GM19238 (cell line): ENCODE results near the gene CROCC2.

ENCODE experiments used
- DNase-seq: peaks from one replicate; pipeline ENCODE4 v3.0.0; 2011; ENCODE audit warnings: low spot score; ENCODE audit not compliant: insufficient read length

CROCC2 gene

DNA sequence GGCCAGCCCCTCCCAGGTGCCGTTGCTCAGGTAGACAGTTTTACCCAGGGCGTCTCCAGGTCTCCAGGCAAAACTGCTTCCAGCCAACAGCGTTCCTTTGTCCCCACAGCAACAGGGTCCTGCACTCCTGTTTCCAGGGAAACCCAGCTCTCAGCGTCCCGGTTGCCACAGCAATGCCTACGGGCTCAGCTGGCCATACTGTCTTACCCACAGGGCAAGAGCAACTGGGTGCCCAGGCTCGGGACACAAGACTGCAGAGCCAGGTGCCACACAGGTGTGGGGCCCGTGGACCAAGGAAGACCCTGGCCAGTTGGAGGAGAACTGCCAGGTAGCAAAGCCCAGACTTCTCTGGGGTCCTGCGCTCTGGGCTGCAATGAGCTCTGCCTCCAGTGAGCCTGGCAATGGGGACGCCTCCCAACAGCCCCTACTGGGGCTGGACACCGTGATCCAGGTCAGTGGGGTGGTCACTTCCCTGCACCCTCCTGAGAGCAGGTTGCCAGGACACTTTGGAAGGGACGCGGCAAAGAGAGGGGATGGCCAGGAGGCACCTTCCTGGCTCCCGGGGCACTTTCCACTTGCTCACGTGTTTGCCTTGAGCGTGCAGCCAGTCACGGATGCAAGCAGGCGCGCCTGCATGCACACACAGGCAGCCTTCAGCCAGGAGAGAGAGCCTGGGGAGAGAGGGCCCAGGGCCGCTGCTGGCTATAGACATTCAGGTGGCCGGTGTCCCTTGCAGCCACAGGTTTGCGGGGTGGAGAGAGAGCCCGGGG, at the start of gene CROCC2:
Gene CROCC2, plus strand, starts transcription at position 196 of the 770 bp plus-strand sequence. Its CDS starts 178 bp downstream, at position 374.
- no peak for DNase-seq

DNA sequence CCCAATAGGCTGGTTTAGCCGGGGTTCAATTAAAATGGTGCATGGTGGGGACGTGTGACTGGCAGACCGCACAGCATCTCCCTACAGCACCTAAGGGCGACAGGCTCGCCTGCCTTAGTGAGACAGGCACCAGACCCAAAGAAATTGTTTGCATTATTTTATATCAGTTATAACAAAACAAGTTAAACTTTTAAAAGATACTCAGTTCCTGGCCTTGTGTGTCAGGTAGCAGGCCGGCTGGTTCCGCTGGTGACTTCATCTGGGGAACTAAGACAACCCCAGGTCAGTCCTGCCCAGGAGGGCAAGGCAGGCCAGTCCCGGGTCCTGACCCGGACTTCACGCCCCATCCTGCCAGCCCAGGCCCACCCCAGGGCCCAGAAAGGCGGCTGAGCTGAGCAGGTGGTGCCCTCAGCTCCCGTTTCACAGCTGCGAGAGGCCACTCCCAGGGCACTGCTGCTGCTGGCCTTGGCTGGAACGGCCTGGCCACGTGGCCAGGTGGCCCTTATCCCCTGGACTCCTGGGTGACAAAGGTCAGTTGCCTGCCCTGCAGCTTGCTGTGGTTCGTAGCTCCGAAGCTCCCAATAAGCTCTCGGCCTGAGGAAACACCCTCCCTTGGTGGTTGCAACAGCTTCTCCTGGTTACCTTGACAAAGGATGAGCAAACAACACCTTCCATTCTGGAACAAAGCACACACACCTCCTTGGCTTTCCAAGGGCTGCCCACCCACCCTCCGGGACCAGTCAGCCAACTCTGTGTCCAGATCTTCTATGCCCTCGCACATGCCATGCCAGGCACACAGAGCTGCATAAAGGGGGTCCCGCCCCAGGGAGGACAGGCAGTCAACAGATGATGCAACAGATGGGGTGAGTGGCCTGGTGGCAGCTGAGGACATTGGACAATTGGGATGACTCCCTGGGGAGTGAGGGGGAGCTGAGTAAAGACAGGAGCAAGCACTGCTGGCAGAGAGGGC, 48.8 kb upstream of the CROCC2 start:
- no peak for DNase-seq

DNA sequence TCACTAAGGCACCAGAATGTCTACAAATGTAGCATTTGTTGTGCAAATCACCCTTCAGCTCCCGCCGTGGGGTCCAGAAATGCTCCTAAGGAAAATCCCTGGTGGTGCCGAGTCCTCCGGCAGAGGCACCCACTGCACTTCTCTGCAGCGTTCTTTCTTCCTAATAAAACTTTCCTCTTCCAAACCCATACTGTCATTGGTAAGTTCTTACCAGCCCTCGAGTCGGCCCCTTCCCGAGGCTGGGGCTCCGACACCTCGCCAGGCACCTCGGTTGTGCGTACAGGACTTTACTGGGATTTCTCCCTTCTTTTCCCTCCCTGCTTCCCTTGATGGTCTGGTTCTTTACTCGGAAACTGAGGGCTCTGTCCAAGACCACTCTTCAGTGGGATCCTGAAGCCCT, 47.8 kb upstream of the CROCC2 start:
- DNase-seq, result no peak

DNA sequence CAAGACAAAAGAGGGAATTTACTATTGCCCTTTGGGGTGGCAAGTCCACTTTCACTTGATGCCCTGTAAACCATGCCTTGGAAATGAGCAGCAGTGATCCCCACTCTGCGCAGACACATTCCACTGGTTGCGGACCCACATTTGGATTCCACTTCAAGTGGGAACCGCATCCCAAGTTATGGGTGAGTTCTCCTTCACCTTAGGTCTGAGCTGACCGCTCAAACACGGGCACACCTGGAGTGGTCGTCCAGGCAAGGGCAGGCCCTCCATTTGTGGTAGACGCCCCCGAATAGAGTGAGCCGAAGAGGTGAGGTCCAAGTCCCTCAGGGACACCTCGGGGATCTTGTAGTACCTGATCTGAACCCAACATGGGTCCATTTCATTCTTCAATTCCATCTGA, 47.3 kb upstream of the CROCC2 start:
- DNase-seq, result no peak

DNA sequence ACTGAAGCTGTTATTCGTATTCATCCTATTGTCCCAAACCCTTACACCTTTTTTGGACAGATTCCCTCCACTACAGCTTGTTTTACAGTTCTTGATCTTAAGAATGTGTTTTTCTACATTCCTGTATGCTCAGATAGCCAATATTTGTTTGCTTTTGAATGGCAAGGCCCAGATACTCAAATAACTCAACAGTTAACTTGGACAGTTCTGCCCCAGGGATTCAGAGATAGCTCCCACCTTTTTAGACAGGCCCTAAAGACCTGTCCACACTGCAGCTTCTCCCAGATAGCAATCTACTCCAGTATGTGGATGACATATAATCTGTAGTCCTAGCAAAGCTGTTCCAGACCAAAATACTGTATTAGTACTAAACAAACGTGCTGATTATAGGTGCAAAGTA, 44.6 kb upstream of the CROCC2 start:
- no peak for DNase-seq

DNA sequence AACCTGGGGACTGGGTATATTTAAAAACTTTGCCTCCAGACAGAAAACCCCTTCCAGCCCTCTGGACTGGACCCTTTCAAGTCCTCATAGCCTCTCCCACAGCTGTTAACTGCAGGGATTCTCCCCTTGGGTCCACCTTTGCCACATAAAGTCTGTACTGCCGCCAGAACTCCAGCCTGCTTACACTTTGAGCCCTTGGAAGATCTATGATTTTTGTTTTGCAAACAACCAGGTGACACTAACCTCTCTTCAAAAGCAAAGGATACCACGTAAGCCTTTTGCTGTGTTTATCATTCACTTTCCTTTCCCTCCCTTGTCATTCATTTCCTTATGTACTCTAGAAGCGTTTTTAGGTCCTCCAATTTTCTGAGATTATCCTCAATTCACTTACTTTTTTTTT, 41.7 kb upstream of the CROCC2 start:
- DNase-seq, result no peak

DNA sequence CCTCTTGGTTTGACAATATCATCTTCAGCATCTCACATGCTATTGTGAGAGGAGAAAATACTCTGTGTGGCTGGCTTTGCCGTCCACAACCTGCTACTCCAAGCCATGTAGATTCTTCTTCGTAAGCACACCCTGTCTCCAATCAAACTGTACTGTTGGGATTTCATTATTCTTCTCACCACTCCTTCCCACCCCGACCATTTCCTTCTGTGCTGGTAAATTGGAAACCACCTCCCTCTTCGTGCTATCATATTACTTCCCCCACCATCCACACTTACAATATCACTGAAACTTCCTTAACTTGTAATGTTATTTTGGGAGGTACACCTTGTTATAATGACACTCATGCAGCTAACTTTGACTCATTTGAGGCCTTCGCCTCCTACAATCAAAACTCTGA, 40.7 kb upstream of the CROCC2 start:
- DNase-seq, result no peak

DNA sequence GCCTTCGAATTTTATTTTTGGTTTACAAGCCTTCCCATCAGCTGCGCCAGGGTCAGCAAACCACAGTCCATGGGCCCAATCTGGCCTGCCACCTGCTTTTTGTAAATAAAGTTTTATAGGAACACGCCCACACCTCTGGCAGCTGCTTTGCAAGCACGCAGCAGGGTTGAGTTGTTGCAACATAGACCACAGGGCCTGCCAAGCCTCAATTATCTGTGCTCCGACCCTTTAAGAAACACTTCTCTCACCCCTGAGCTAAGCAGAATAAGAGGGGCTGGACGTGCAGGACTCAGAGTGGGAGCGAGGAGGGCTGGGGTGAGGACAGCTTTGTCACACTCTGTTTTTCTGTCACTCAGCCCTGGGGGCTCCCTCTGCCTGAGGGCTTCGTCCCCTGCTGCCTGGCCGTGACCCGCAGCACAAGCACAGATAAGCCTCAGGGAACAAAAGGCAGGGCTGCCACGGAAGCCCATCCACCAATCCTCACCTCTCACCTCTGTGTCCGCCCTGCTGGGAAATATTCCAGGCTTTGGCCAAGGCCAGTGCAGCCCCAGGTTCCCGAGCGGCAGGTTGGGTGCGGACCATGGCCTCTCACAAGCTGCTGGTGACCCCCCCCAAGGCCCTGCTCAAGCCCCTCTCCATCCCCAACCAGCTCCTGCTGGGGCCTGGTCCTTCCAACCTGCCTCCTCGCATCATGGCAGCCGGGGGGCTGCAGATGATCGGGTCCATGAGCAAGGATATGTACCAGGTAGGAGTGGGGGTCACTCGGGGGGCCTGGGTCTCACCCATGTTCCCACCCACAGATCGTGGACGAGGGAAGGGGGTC, 37.6 kb upstream of the CROCC2 start, which contains the start of gene AGXT:
Gene AGXT, plus strand, starts transcription at position 539 of the 823 bp plus-strand sequence. Its CDS starts 42 bp downstream, at position 581.
- no peak for DNase-seq

DNA sequence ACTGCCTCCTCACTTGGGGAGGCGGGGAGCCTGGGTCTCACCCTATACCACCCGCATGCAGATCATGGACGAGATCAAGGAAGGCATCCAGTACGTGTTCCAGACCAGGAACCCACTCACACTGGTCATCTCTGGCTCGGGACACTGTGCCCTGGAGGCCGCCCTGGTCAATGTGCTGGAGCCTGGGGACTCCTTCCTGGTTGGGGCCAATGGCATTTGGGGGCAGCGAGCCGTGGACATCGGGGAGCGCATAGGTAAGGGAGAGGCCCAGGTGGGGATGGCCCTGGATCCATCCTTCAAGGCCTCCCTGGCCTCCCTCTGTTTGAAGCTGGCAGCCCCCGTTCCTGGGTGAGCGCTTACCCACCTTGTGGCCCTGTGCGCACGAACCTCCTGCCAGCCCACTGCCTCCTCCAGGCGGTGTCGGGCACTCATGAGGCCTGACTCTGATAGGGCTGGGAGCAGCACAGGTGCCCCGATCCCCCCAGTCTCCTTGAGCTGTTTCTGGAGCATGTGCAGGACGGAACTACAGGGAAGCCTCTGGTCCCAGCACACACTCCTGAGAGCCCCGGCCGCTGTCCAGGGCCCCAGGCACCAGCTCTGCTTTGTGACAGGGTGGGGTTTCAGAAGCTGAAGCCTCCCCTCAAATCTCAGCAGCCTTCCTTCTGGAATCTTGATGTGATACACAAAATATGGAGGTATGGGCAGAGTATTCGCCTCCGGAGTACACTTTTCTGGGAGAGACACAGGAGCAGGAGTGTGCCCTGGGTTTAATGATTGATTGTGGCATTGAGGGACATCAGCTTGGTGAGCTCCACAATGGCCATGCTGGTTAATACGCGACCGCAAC, 36.8 kb upstream of the CROCC2 start:
- no peak for DNase-seq

DNA sequence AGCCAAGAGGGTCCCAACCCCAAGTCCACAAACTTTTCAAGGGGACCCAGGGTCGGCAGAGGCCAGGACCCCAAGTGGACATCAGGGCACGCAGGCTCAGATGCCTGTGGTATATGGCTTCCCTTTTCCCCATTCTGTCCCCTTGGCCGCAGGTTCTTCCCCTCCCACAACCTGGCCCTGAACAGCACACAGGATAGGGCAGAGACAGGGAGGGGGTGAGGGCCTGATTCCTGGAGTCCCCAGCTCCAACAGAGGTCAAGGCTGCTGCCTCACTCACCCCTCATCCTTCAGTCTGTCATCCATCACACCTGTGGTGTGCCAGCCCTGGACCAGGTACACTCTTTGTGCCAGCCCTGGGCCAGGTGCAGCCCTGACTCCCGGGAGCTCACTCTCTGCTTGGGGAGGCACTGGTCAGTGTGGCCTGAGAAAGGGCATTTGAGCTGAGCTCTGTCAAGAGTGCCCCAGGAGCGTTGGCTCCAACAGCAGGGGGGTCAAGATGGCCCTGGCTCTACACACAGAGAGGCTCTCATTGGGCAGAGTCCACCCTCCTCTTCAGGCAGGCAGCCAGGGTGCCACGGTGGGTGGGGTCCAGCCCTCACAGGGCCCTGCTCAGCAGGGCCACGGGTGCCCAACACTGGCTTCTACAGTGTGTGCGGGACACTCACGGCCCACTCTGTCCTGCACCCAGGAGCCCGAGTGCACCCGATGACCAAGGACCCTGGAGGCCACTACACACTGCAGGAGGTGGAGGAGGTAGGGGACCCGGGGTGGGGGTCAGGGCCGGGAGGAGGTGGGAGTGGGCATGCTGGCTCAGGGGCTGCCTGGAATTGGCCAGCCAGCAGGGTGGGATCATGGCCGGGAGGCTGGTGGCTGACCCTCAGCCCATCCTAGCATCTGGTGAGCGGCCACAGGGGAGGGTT, 35.9 kb upstream of the CROCC2 start:
- DNase-seq, result no peak

DNA sequence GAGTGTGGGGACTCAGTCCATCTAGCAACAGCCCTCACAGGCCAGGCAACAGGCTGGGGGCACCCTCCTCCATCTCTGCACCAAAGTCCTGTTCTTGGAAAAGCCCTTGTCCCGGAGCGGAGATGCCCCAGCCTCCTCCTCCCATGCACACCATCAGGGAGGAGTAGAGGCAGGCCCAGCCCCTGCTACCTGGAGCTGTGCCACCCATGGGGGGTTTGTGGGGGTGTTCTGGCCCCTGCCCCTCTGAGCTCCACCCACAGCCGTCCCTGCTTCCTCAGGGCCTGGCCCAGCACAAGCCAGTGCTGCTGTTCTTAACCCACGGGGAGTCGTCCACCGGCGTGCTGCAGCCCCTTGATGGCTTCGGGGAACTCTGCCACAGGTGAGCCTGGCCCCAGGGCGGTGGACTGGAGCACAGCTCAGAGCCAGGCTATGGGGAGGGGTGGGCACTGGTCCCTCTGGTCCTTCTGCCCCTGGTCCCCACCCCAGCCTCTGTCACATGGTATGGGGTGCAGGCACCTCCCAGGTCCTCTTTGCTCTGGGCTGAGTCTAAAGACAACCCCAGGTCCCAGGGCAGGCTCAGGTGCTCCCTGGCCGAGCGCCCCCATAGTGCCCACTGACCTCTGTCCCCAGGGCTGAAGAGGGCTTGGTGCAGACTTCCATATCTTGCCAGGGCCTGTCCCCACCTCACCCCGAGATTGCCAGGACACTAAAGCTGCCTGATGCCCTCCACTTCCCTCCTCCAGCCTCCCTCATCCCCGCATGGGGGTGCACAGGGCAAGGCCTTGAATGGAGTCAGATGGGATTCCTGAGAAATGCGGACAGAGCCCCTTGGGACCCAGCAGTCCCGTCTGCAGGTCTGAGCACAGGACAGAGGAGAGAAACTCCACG, 34.8 kb upstream of the CROCC2 start:
- no peak for DNase-seq

DNA sequence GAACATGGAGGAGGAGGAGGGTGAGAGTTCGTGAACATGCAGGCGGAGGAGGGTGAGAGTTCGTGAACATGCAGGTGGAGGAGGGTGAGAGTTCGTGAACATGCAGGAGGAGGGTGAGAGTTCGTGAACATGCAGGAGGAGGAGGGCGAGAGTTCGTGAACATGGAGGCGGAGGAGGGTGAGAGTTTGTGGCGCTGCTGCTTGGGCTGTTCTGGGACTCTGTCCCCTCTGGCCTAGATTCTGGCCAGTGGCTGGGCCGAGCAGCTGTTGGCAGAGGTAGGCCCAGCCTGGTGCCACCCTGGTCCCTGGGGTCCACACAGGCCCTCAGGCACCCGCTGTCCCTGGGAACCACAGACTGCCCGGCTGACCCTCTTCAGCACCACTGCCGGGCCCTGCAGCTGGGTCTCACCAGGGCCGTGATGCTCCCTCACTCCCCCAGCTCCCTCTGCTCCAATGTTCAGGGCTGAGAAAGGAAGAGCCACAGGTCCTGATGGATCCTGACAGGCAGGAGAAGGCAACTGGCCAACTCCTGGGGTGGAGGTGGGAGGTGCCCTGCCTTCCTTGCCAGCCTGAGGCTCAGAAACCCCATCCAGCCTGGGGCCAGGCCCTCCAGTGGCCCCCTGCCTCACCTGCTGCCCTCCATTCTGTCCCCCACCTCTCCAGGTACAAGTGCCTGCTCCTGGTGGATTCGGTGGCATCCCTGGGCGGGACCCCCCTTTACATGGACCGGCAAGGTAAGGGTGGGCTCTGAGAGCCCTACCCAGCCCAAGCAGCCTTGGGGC, 33.6 kb upstream of the CROCC2 start:
- DNase-seq, result no peak

DNA sequence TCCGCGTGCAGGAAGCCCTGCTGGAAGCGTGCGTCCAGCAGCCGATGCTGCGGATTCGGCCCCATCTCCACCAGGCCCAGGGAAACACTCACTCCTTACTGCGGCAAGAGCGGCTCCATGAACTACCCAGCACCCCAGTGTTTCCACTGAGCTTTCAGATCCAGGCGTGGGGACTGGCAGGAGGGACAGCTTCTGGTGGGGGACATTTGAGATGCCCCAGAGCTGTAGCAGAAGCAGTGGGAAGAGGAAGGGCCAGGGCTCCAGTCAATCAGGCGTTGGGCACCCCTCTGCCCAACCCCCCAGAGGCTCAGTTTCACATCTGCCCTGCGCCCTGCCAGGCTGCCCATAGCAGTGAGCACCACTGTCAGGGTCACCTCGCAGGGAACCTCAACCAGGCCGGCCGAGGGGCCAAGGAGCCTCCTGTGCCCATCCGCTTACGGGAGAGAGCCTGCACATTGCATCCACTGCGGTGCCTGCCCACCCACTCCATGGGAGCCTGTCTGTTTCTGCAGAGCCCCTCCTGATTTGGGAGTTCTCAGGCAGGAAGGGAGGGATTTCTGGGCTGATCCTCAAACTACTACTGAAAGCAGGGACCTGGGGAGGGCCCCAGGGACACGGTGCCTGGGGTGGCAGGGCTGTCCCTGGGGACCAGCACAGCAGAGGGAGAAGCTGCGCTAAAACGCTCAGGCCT, 32.9 kb upstream of the CROCC2 start:
- no peak for DNase-seq

DNA sequence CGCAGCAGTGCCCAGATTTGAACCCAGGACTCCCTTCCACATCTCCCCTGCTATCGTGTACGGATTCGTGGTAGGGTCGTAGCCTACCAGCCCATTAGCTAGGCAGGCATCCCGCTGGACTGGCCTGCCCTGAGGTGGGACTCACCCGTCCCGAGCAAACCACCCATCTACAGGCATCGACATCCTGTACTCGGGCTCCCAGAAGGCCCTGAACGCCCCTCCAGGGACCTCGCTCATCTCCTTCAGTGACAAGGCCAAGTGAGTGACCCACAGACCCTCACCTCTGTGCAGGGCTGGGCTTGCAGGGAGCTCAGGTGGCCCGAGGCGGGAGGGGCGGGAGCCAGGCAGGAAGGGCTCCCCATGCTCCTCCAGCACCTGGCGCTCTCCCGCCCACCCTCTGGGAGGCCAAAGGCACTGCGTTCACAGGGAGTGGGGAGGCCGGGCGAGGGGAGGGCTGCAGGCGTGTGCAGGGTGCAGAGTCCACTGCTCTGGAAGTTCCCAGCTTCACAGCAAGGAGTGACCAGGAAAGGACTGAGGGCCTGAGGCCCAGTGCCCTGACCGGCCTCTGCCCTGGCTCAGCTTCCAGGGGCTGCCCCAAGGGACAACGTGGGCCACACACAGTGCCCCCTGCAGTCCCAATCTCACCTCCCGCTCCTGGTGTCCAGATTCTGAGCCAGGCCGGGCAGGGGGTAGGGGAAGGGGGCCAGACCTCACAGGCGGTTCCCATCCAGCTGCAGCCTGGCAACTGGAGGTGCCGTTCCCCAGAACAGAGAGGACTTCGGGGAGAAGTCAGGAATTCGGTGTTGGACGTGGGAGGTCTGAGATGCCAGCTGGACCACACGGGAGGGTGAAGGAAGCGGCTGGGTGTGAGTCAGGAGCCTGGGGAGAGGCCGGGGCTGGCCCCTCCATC, 32.1 kb upstream of the CROCC2 start:
- DNase-seq, result no peak

DNA sequence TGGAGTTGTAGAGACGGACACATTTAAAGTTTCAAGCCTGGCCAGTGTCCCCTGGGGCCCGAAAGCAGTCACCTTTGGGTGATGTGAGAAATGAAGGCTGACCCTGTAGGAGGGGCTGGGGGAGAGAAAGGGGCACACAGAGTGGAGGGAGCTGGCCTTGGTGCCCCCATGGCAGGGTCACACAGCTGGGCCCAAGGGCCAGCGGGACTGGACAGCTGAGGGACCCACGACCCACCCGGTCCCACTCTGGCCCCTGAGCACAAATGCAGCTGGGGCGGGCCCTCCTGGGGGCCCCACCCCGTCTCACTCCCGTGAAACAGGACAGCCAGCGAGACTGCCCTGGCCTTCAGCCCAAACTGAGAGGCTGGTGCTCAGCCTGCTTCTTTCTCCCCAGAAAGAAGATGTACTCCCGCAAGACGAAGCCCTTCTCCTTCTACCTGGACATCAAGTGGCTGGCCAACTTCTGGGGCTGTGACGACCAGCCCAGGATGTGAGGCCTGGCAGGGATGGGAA, 31.4 kb upstream of the CROCC2 start:
- no peak for DNase-seq
